GM21423 (cell line): ENCODE results near the gene ZSCAN9.

Experiments
- ATAC-seq: cut with Tn5 transposase; IDR thresholded peaks from one replicate; pipeline ENCODE4 v1.9.1; 2021; ENCODE audit warnings: mild to moderate bottlenecking, moderate library complexity; ENCODE audit not compliant: unreplicated experiment

ZSCAN9 gene

DNA sequence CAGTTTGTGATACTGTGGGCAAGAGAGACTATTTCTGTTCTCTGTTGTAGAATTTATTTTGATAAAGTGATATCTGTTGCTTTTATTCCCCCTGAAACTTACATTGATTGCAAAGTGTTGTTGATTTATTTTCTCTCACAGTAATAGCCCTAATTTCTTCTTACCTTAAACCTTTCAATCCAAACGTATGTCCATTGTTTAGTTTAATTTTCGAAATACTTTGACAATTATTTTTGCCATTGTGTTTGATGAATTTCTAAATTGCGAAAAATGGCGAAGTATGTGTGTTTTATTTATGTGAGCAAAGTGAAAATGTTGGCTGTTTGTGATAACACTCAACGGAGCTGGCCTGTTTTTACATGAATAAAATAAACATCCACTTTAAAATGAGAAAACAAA lies 41.5 kb downstream of the ZSCAN9 start:
- ATAC-seq, result no peak

DNA sequence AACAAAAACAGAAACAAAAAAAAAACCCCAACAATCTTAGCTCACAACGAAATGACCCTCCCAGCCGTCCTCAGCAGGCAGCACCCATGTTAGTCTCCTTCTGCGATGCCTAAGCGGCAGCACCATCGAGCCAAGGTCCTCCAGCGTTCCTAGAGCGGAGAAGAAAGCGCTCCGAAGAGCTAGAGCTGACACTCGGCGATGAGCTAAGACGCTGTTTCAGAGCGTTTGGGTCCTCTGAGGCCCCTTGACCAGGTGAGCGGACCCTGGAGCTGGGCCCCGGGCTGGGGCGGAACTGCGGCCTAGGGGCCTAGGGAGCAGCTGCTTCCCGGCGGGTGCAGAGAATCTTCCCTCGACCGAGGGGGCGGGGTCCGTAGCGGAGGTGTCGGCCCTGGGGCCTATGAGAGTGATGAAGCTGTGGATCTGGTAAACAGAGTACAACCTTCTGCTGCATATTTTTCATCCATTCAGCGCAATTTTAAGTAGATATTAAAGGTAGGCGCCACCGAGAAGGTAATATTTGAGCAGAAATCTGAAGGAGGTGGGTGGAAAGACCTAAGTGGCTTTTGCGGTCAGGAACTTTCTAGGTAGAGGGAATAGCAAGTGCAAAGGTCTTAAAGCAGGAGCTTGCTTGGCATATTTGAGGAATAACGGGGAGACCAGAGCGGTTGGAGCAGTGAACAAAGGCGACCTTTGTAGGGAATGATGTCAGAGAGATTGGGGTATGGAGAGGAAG lies 42.1 kb downstream of the ZSCAN9 start, which contains the start of gene ZSCAN26:
ZSCAN26 (plus strand) TSS at position 182 of the 733 bp plus-strand sequence. CDS start 4,777 bp downstream, outside the sequence.
- ATAC-seq, result peak; percentile 86

DNA sequence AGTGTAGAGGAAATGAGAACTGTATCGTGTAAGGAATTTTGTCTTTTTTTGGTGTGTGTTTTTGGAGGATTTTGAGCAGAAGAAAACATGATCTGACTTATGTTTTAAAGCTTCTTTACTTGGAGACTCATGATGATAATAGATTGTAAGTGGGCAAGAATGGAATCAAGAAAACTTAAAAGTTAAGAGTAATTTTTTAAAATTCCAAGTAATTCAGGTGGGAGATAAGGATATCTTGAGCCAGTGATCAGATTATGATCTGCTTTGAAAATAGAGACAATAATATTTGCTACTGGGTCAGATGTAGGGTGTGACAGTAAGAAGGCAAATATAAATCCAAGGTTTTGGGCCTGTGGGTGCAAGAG lies 42.6 kb downstream of the ZSCAN9 start:
- no peak for ATAC-seq

DNA sequence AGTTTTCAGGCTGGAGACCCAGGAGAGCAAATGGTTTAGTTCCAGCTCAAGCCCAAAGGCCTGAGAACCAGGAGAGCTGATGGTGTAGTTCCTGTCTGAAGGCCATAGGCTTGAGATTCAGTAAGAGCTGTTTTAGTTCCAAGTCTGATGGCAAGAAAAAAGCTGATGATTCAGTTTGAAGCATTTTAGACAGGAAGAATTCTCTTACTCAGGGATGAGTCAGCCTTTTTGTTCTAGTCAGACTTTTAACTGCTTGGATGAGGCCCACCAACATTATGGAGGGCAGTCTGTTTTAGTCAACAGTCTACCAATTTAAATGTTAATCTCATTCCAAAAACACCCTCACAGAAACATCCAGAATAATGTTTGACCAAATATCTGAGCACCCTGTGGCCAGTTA lies 44.4 kb downstream of the ZSCAN9 start:
- ATAC-seq, result no peak

DNA sequence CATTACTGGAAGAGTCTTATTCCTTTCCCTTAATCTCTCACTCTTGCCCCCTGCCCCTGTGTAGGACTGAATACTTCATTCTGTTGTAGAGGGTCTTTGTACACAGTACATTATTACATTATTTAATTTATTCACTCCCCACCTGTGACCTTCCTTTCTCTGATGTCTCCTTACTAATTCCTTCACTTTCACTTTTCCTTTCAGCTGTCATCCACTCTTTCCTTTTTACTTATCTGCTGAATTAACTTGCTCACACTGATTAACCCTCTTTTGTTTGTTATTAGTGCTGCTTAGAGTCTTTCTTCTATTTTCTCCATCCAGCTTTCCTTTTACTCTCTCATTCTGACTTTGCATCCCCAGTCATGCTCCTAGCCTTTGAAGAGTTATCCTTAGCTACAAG lies 49.8 kb downstream of the ZSCAN9 start:
- ATAC-seq, result no peak

DNA sequence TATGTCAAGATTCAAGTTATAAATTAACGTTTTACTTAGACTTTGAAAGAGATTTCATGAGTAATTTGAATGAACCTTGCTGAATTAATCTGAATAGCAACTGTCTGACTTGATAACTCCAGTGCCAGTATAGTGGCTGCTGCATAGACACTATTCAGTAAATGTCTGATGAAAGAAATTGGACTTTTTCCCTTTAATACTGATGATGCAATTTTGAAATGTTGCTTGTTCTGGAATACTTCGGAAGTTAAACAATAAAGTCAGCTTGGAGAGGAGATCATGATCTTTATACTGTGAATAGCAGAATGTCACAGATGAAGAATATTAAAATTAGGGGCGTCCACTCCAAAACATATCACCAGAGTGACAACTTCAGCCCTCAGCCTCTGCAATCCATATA lies 52.7 kb downstream of the ZSCAN9 start:
- ATAC-seq, result no peak

DNA sequence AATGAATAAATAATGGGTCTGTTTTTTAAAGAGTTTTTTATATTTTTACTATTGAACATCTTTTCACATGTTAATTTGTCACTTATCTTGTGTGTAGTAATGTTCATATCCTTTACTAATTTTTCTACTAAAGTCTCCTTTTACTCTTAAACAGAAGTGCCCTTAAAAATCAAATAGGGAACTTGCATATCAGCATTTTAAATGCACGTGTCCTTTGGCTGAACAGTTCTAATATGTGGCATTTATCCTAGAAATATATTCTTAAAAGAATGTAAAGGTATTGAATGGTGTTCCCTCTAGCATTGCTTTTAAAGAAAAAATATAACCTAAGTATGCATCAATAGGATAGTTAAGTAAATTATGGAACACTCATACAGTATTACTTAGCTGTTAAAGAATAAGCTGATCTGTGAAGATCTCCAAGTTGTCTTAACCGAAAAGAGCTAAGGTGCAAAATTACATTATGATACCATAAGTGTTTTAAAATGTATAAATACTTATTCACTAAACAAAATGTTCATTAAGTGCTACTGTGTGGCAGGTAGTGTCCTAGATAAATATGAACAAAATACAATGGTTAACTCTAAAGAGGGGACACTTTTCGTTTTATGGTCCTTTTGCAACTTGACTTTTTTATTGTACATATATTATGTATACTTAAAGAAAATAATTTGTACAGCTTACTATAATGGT lies 55.7 kb downstream of the ZSCAN9 start:
- no peak for ATAC-seq

DNA sequence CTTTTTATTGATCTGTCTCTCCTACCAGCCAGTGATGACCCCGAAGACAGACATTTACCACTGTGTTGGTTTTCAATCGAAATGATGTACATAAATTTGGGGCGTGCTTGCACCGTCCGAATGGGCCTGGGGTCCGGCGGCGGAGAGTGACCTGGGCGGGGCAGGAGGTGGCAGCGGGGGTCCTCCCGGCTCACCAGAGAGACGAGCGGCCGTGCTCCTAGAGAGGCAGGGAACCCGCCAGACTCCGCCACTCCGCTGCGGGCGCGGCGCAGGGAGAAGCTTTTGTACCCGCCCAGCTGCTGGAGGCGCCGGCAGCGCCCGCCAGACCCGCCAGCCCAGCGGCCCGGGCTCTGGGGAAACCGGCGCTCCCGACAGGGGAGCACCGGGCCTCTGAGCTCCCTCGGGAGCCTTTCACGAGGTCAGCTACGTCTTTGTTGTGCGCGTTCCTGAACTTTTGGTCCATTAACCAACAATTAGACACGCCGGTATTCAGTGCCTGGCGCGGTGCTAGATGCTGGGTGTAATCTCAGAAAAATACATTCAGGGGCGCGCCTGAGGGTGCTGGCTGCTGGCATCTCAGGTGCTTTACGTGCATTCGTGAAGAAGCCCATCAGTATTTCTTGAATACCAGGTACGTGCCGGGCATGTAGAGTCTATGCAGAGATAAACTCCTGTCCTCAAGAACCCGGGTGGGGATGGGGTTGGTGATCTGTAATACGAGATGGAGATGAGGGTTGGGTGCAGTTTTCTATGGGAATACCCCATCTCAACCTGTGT lies 56.4 kb downstream of the ZSCAN9 start, which contains the start of gene PGBD1:
PGBD1 (plus strand) TSS at position 285 of the 777 bp plus-strand sequence. CDS start 2,242 bp downstream, outside the sequence.
- ATAC-seq, result peak; percentile 77

DNA sequence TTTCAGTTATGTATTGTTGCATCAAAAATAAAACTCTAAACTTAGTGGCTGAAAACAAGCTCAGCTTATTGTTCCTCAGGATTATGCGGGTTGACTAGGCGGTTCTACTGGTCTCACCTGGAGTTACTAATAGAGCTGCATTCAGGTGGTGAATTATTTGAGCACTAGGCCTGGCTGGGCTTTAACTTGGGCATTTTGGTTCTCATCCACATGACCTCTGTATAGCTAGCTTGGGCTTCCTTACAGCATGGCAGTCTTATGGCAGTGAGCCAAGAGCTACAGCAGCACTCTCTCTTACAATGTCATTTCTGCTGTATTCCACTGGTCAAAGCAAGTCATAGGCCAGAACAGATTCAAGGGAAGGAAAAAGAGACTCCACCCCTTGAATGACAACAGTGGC lies 57.9 kb downstream of the ZSCAN9 start:
- no peak for ATAC-seq
